Prostate gland (tissue), 2 donors: ENCODE measurements around the gene KRT2.

ENCODE experiments used
- CTCF ChIP-seq, 4 experiments: fragments of 200-600 bp in 2 of 4; fragments of 450-650 bp in 2 of 4; sonication (generic) in 2 of 4; IDR thresholded peaks; 1 replicate in 3 of 4; 2 replicates in 1 of 4; pipeline ENCODE4 v1.5.1; 2016 to 2019; ENCODE audit warnings: antibody characterized with exemption in 4 of 4, mild to moderate bottlenecking in 2 of 4, moderate library complexity in 2 of 4
- POLR2A ChIP-seq: fragments of 450-650 bp; IDR thresholded peaks from one replicate; pipeline ENCODE4 v1.6.1; 2016; ENCODE audit warnings: antibody characterized with exemption, mild to moderate bottlenecking

GRCh38 chr12:52680363-52680762 is 28.4 kb upstream of the KRT2 start, which contains the start of gene KRT1:
- TF ChIP-seq CTCF (IDR thresholded peaks at IDR 0.05), result no peak
- no peak for TF ChIP-seq POLR2A
